ENCODE measurements around the gene NECTIN1. TPM values are rescaled to one million over a fixed set of nuclear protein-coding genes. Genes with fewer than 3 reads are reported as not detected.

NECTIN1 gene
- total and polyA plus RNA-seq, 2 of the 4 experiments (the other 2 are of a cell fraction) = 2.3 to 4.2 TPM

DNA sequence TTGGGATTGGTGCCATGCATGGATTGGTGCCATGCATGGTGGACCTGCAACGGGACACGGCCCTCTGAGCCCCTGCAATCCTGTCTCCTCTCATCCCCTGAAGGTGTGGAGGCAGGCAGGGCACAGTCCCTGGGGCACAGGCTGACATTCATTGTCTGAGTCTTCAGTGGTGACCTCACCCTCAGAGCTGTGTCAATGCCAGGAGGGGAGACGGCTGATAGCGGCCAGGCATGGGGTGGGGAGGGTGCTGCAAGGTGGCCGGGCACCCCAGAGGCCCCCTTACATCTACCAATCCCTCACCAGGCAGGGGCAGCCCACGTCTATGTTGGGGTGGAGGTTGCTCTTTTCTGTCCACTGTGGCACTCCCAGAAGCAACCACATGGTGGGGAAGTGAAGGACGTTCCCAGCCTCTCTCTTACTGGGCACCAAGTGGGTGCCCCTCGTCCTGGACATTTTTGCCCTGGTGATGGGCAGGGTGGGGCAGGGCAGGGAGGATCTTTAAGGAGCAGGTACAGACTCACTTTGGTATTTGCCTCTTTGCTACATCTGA, 47.6 kb downstream of the NECTIN1 start:
- no peak overlapping the region for H4K91ac ChIP-seq (ENCODE audit: insufficient read depth, low read depth, low read length)
- ATAC-seq (ENCODE audit: low read depth) (no peak), DNase-seq (no peak)
- H3K4me3 ChIP-seq (ENCODE audit: insufficient read depth, low read depth, low read length) = no peak overlapping the region
- H3K9me3 ChIP-seq (ENCODE audit: control insufficient read depth, insufficient read depth, low read length) = 0 out of 2 replicates have a peak, but pooled peaks cover 2% of the 10 kb centered on the region
- intact Hi-C loops (cut with micrococcal nuclease) = no loop called here
- peaks cover 14% of the 10 kb centered on the region for H3K9me1 ChIP-seq (ENCODE audit: insufficient read depth, low read length)
- H2BK5ac ChIP-seq (ENCODE audit: low read depth, low read length, poor library complexity, severe bottlenecking) = no peak overlapping the region
- no TSS peak for BruUV-seq (replicated peaks)
- H3K23ac ChIP-seq (ENCODE audit: low read depth, low read length) = no peak overlapping the region
- H3K4me1 ChIP-seq (ENCODE audit: control insufficient read depth, insufficient read depth, low read length) = peaks cover 10% of the 10 kb centered on the region
- H4K20me1 ChIP-seq (ENCODE audit: insufficient read depth, low read length) = no peaks in the 10 kb centered on the region
- no CpG with 5 or more reads among the region's 8 CpGs for WGBS, 2 experiments (ENCODE audit: extremely low coverage in 2 of 2, insufficient read length in 1 of 2)
- H2AK5ac ChIP-seq (ENCODE audit: low read depth, low read length) = no peak overlapping the region
- no peaks in the 10 kb centered on the region for H3K36me3 ChIP-seq (ENCODE audit: control insufficient read depth, insufficient read depth, low read length)
- no peak overlapping the region for H3K56ac ChIP-seq (ENCODE audit: extremely low read depth, insufficient read depth, low read length)
- H4K5ac ChIP-seq (ENCODE audit: low read depth, low read length) = no peak overlapping the region
- no peak overlapping the region for H2AFZ ChIP-seq (replicated peaks; ENCODE audit: low read length, poor library complexity)
- H3K4ac ChIP-seq (ENCODE audit: low read depth, low read length) = no peak overlapping the region
- H3K79me1 ChIP-seq (ENCODE audit: low read depth in 1 of 2, low read length in 2 of 2) = no peaks in the 10 kb centered on the region
- ChIA-PET POLR2A (ENCODE audit: unreplicated experiment) (no interaction called here), CTCF (interaction anchor here (0.6 to 1.3 kb wide), 2 partner anchors 48 to 144 kb away, joined by 3 to 6 read pairs; no protein-coding TSS in a partner anchor)
- H3K4me2 ChIP-seq (ENCODE audit: low read depth, low read length) = no peak overlapping the region
- H3K9ac ChIP-seq (ENCODE audit: low read depth, low read length) = no peak overlapping the region
- no peaks in the 10 kb centered on the region for H3K27me3 ChIP-seq (ENCODE audit: control insufficient read depth, insufficient read depth, low read length)
- no peak overlapping the region for H2BK15ac ChIP-seq (ENCODE audit: low read depth, low read length)
- dilution Hi-C loops (cut with HindIII; ENCODE audit: low sequenced_read_pairs, unreplicated experiment) = no loop called here
- H2BK20ac ChIP-seq (ENCODE audit: low read depth, low read length) = no peak overlapping the region
- no peak overlapping the region for H3K14ac ChIP-seq (replicated peaks; ENCODE audit: low read depth, low read length)
- no peak for TF ChIP-seq SMC3 (IDR thresholded peaks at IDR 0.05; ENCODE audit: low read depth, low read length)
- TF ChIP-seq, protein P1, sequence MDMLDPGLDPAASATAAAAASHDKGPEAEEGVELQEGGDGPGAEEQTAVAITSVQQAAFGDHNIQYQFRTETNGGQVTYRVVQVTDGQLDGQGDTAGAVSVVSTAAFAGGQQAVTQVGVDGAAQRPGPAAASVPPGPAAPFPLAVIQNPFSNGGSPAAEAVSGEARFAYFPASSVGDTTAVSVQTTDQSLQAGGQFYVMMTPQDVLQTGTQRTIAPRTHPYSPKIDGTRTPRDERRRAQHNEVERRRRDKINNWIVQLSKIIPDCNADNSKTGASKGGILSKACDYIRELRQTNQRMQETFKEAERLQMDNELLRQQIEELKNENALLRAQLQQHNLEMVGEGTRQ (IDR thresholded peaks at IDR 0.05; ENCODE audit: low read depth, low read length) = no peak
- no peak for TF ChIP-seq POLR2A (IDR thresholded peaks at IDR 0.05; ENCODE audit: low read depth, low read length)
- TF ChIP-seq, protein P2, sequence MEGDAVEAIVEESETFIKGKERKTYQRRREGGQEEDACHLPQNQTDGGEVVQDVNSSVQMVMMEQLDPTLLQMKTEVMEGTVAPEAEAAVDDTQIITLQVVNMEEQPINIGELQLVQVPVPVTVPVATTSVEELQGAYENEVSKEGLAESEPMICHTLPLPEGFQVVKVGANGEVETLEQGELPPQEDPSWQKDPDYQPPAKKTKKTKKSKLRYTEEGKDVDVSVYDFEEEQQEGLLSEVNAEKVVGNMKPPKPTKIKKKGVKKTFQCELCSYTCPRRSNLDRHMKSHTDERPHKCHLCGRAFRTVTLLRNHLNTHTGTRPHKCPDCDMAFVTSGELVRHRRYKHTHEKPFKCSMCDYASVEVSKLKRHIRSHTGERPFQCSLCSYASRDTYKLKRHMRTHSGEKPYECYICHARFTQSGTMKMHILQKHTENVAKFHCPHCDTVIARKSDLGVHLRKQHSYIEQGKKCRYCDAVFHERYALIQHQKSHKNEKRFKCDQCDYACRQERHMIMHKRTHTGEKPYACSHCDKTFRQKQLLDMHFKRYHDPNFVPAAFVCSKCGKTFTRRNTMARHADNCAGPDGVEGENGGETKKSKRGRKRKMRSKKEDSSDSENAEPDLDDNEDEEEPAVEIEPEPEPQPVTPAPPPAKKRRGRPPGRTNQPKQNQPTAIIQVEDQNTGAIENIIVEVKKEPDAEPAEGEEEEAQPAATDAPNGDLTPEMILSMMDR (conservative IDR thresholded peaks at IDR 0.05; ENCODE audit: low read depth, low read length) = no peak
- H2AK9ac ChIP-seq (replicated peaks; ENCODE audit: low read depth, low read length, poor library complexity) = no peak overlapping the region
- no peak overlapping the region for H4K8ac ChIP-seq (ENCODE audit: low read depth in 2 of 2, low read length in 2 of 2)
- H2BK120ac ChIP-seq (ENCODE audit: low read depth, low read length) = no peak overlapping the region
- no peak overlapping the region for H3K18ac ChIP-seq (ENCODE audit: low read depth, low read length)
- no peak overlapping the region for H3K27ac ChIP-seq (ENCODE audit: insufficient read depth, low read length)
- in situ Hi-C loops (cut with MboI; ENCODE audit: low sequenced_read_pairs) = no loop called here

All from IMR-90 (cell line).